HG03159 (cell line): ENCODE results near the gene MYLK.

Source experiments
- ATAC-seq: cut with Tn5 transposase; IDR thresholded peaks from one replicate; pipeline ENCODE4 v1.9.1; 2021; ENCODE audit warnings: mild to moderate bottlenecking, moderate library complexity; ENCODE audit not compliant: unreplicated experiment

MYLK gene

GRCh38 chr3:123831420-123831819 lies 52.7 kb downstream of the MYLK start:
- ATAC-seq, result no peak

GRCh38 chr3:123821920-123822319 lies 62.2 kb downstream of the MYLK start:
- no peak for ATAC-seq

- ATAC-seq, result no peak
Measured at GRCh38 chr3:123819949-123820348, 64.2 kb downstream of the MYLK start.

- no peak for ATAC-seq
Measured at GRCh38 chr3:123818921-123819429, 65.2 kb downstream of the MYLK start.

GRCh38 chr3:123818324-123818920 lies 65.7 kb downstream of the MYLK start:
- no peak for ATAC-seq

GRCh38 chr3:123817413-123817812 lies 66.7 kb downstream of the MYLK start:
- ATAC-seq, result no peak

GRCh38 chr3:123816673-123817207 lies 67.4 kb downstream of the MYLK start:
- ATAC-seq, result no peak

- ATAC-seq, result no peak
Measured at GRCh38 chr3:123815981-123816380, 68.2 kb downstream of the MYLK start.

- ATAC-seq, result no peak
Measured at GRCh38 chr3:123813876-123814275, 70.3 kb downstream of the MYLK start.

- ATAC-seq, result no peak
Measured at GRCh38 chr3:123809597-123809996, 74.5 kb downstream of the MYLK start.

- ATAC-seq, result no peak
Measured at GRCh38 chr3:123808812-123809211, 75.3 kb downstream of the MYLK start.

- no peak for ATAC-seq
Measured at GRCh38 chr3:123807820-123808219, 76.3 kb downstream of the MYLK start.

- ATAC-seq, result no peak
Measured at GRCh38 chr3:123805504-123805903, 78.6 kb downstream of the MYLK start.

GRCh38 chr3:123805101-123805500 lies 79.0 kb downstream of the MYLK start:
- no peak for ATAC-seq

- ATAC-seq, result no peak
Measured at GRCh38 chr3:123804676-123805075, 79.5 kb downstream of the MYLK start.

GRCh38 chr3:123803521-123803920 lies 80.6 kb downstream of the MYLK start:
- no peak for ATAC-seq

- ATAC-seq, result no peak
Measured at GRCh38 chr3:123802007-123802625, 82.0 kb downstream of the MYLK start.

- no peak for ATAC-seq
Measured at GRCh38 chr3:123801474-123801873, 82.7 kb downstream of the MYLK start.

- no peak for ATAC-seq
Measured at GRCh38 chr3:123800362-123800682, 83.8 kb downstream of the MYLK start.

- no peak for ATAC-seq
Measured at GRCh38 chr3:123799544-123800361, 84.4 kb downstream of the MYLK start.

- no peak for ATAC-seq
Measured at GRCh38 chr3:123798550-123798949, 85.6 kb downstream of the MYLK start.
